ENCODE results near the gene ELOVL6.

ELOVL6 gene

GRCh38 chr4:110019153-110019552, 179.3 kb downstream of the ELOVL6 start:
- DNase-seq: no peak

GRCh38 chr4:110014233-110014632, 184.2 kb downstream of the ELOVL6 start:
- DNase-seq: no peak

- DNase-seq: no peak
Observed at GRCh38 chr4:110012917-110013316, 185.5 kb downstream of the ELOVL6 start.

DNA sequence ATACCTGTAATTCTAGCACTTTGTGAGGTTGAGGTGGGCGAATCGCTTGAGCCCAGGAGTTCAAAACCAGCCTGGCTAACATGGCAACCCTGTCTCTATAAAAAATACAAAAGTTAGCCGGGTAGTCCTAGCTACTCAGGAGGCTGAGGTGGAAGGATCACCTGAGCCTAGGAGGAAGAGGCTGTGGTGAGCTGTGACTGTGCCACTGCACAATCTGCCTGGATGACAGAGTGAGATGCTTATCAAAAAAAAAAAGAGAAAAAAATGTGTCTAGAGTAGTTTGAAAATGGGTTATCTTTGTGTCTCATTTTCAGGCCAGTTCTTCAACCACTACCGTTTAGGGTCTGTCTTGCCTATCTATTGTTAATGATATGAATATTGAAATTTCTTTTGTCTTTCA, 187.6 kb downstream of the ELOVL6 start:
- DNase-seq: no peak

GRCh38 chr4:110009550-110009949, 188.9 kb downstream of the ELOVL6 start:
- DNase-seq: no peak

GRCh38 chr4:110008540-110008939, 189.9 kb downstream of the ELOVL6 start:
- DNase-seq: no peak

- no peak for DNase-seq
Observed at GRCh38 chr4:110007217-110007616, 191.2 kb downstream of the ELOVL6 start.

DNA sequence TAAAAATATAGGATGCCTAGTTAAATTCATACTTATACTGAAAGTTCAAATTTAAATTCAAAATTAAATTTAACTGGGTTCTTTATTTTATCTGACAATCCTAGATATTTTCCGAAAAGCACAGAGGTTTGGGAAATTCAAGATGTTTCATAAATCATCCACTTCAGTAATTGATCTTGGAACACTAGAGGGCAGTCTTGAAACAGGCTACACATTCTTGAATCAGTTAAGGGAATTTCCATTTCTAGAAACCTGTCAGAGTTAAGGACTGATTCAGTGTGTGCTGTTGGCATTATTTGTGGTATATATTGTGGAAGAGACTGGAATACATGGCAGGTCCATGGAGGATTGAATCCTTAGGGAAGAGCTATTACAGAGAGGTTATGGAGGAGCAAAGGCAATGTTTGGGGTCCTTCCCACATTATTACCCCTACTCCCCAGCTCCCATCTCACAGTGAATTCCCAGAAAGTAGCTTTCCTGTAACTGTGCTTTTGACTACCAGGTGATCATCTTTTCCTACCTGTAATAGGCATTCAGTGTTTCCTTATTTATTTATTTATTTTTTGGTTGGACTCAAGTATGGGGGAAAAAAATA, 192.9 kb downstream of the ELOVL6 start:
- DNase-seq: no peak

- no peak for DNase-seq
Observed at GRCh38 chr4:110004556-110004955, 193.9 kb downstream of the ELOVL6 start.

DNA sequence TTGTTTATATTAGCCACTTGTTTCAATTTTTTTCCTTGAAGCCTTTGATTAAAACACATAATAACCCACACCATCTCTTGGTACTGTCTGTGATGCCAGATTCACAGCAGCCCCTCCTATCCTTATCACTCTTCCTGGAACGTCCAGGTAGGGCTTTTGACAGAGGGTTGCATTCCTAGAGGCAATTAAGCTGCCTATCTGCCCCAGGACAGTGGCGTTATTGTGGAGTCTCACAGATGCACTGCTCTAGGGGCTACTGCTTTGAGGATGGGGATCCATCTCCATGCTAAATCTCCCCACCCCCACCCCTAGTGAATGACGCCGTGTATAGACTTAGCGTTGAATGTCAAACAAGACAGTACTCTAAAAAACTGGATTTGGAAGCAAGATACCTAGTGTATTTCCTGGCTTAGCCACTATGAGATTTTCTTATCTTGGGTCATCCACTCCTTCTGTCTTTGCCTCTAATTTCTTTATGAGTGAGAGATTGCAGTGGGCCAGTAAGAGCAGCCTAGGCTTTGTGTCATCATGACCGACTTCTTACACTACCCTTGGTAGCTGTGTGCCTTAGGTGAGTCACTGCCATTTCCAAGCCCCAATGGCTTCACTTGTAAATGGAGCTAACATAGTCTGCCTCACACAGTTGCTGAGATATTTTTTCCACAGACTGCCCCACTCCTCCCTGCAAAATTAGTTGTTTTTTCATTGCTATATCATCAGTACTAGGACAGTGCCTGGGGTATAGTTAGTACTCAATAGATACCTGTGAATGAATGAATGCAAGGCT, 194.8 kb downstream of the ELOVL6 start:
- DNase-seq: no peak

DNA sequence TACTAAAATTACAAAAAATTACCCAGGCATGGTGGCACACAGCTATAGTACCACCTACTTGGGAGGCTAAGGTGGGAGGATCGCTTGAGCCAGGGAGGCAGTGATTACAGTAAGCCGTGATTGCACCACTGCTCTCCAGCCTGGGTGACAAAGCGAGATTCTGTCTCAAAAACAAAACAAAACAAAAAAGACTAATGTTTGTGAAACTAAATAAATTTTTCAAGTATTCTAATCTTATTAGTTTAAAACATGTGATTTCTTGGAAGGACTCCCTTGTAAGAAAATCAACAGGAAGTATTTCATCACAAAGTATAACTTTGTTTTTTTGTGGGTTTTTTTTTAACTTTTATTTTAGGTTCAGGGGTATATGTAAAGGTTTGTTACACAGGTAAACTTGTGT, 196.1 kb downstream of the ELOVL6 start:
- no peak for DNase-seq

DNA sequence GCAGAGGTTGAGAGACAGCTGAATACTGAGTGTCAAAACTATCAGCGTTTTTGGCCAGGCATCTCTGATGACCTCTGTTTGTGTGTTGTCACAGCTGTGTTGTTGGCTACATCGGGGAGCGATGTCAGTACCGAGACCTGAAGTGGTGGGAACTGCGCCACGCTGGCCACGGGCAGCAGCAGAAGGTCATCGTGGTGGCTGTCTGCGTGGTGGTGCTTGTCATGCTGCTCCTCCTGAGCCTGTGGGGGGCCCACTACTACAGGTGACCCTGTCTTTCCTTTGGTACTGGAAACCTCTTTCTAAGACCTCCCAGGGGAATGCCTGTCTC, 198.9 kb downstream of the ELOVL6 start:
- DNase-seq: no peak

DNA sequence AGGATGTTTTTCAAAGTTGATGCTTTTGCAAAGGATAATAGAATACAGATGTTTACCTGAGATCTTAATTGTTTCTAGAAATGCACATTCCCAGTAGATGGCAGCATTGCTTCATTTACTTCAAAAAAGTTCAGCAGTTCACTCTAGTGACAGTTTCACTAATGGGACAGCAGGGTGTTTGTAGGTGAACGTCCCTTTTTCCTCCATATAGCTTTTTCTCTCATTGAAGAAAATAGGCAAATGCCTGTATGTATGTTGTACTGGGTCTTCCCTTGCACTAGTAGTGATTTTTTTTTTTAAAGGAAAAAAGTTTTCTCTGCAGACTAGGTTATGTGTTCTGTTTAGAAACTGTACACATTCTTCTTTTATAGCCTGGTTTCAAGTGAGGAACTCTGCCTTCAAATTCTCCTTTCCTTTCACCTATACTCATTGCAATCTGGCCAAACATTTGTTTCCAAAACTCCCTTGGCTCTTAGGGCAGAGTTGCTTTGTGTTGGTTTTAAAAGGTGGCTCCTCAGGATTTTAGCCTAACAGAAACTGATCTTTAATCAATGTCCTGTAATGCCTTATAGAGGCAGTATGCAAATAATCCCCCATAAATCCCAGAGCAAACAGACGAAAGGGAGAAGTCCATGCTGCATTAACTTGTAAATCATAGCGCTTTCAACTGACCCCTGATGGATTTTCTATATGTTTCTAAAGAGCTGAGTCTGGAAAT, 199.4 kb downstream of the ELOVL6 start:
- no peak for DNase-seq

GRCh38 chr4:109996526-109996925, 201.9 kb downstream of the ELOVL6 start:
- DNase-seq: no peak

Data from activated CD4-positive, alpha-beta T cell treated with anti-CD3 and anti-CD28 coated beads for 1 hour (primary cell).